Measurements from ENCODE around the gene ST7. TPM values are rescaled to one million over a fixed set of nuclear protein-coding genes. Genes with fewer than 3 reads are reported as not detected.

The ST7 gene
- total RNA-seq, 4 donors from 2014 or later: 23.7 to 29.5 (median 25.5) TPM

DNA sequence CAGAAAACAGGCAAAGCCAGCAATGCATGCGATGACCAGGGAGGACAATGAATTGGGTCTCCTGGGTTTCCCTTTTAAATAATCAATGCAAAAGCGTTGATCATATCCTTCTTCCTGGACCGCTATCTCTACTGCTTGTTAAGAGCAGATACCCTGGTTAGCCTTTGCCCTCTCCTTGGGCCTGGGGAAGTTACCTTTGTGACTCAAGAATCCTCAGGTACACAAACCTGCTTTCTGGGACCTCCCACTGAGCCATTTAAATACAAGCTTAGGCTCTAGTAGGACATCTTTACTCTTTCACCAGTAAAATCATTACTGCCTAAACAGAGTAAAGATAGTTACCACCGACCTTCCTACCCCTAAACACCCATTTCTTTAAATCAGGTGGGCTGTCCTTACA is 195.7 kb downstream of the ST7 start:
- ATAC-seq (ENCODE audit: low FRiP score) (no peak), DNase-seq (ENCODE audit: low spot score) (no peak)
- TF ChIP-seq, protein P1, sequence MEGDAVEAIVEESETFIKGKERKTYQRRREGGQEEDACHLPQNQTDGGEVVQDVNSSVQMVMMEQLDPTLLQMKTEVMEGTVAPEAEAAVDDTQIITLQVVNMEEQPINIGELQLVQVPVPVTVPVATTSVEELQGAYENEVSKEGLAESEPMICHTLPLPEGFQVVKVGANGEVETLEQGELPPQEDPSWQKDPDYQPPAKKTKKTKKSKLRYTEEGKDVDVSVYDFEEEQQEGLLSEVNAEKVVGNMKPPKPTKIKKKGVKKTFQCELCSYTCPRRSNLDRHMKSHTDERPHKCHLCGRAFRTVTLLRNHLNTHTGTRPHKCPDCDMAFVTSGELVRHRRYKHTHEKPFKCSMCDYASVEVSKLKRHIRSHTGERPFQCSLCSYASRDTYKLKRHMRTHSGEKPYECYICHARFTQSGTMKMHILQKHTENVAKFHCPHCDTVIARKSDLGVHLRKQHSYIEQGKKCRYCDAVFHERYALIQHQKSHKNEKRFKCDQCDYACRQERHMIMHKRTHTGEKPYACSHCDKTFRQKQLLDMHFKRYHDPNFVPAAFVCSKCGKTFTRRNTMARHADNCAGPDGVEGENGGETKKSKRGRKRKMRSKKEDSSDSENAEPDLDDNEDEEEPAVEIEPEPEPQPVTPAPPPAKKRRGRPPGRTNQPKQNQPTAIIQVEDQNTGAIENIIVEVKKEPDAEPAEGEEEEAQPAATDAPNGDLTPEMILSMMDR (IDR thresholded peaks at IDR 0.05): no peak

DNA sequence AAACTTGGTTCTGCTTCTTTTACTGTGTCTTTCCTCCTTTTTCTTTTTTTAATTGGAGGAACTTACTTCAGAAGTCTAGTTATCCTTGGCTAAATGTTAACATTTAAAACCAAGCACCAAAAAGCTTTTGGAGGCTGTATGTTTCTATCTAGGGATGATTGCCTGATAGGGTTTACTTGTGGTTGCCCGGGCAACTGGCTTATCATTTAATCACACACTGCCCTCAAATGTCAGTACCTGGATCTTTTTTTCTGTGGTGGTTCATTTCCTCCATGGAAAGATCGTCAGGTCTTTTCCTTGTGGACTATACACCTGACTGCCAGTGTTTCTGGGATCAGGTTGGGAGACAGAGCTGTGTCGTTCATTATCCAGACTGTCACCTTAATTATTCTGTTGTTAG is 196.4 kb downstream of the ST7 start:
- TF ChIP-seq, protein P1 (IDR thresholded peaks at IDR 0.05): no peak
- ATAC-seq (ENCODE audit: low FRiP score): no peak
- no peak for DNase-seq (ENCODE audit: low spot score)

DNA sequence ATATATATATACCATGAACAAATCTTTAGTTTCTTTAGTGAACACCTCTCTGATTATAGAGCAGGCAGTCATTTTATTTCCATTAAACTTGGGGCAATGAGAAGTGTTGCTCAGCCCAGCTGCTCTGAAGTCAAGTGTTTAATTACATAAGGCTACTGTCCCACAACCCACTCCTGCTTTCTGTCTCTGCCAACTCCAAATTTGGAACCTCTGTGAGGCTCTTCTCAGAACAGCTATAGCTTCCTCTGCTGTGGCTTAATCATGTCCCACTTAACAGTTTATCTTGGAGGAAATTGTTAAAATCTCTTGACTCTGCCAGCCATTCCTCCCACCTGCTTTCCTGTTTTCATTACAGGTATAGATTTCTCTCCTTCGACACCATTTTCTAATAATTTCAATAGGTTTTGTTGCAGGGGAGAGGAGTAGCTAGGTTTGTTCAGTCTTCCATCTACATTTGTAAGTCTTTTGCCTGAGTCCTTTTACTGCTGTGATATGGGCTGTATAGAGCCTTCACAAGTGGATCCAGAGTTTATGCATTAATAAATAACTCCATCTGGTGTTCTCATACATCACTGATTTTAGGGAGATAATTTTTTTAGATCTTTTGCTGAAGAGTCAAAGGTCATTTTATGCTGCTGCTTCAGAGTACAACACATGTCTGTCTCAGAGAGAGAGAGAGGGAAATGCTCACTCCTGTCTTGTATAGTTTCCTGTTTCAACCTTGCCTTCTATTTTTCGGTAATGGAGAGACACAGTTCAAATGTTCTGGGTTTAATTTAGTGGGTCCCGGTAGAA is 199.1 kb downstream of the ST7 start:
- DNase-seq (ENCODE audit: low spot score) (no peak), ATAC-seq (ENCODE audit: low FRiP score) (no peak)
- TF ChIP-seq, protein P1 (IDR thresholded peaks at IDR 0.05): no peak

DNA sequence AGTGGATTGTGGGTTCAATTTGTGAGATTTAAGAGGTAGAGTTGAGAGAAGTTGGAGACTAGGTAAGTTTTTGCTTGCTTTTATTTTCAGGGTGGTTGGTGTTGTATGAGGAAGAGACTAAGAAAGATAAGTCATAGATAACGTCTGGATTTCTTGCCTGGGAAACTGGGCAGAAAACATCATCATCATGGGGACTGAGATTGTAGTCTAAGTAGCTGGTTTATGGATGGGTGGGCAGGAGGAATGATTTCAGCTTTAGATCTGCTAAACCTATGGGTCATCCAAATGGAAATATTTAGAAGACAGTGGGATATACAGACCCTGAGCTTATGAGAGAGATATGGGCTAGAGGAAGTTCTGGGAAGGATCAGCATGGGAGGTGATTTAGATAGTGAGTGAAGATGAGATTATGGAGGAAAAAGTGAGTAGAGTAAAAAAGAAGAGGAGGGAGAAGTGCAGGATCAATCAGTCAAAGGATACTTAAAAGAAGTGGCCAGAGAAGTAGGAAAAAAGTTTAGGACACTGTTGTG is 199.8 kb downstream of the ST7 start:
- TF ChIP-seq, protein P1 (IDR thresholded peaks at IDR 0.05): no peak
- no peak for DNase-seq (ENCODE audit: low spot score)
- ATAC-seq (ENCODE audit: low FRiP score): no peak

DNA sequence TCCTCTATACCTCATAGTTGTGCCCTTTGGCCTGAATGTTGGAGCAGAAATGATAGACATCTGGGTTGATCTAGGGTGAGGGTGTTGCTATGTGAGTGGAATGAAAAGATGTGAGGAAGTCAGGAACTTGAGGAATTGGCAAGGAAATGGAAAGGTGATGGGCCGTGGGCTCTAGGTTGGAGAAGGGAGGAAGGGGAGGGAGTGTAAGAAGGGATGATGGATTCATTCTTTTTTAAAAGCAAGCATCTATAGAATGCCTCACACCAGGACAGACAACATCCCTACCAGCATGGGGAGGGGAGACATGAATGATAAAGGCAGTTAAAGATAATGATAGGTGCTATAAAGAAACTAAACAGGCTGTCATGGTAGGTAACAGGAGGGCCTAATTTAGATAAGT is 201.4 kb downstream of the ST7 start:
- TF ChIP-seq, protein P1 (IDR thresholded peaks at IDR 0.05): no peak
- DNase-seq (ENCODE audit: low spot score) (no peak), ATAC-seq (ENCODE audit: low FRiP score) (no peak)

DNA sequence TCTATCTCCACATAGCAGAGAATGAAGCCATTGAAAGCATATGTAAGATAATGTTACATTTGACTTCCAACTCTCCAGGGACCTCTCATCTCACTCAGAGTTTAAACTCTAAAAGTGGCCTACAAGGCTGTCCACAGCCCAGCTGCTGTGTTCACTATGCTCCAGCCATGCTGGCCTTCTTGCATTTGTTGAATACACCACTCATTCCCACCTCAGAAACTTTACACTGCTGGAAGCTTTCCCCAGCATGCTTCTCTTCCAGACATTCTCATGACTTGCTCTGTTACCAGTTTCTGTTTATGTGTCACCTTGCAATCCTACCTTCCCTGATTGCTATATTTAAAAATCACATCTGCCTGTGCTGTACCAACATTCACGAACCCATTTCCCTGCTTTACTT is 202.4 kb downstream of the ST7 start:
- ATAC-seq (ENCODE audit: low FRiP score): no peak
- DNase-seq (ENCODE audit: low spot score): no peak
- TF ChIP-seq, protein P1 (IDR thresholded peaks at IDR 0.05): no peak

All from omental fat pad (tissue), 4 donors.